Measurements from ENCODE around the gene TNN.

DNA sequence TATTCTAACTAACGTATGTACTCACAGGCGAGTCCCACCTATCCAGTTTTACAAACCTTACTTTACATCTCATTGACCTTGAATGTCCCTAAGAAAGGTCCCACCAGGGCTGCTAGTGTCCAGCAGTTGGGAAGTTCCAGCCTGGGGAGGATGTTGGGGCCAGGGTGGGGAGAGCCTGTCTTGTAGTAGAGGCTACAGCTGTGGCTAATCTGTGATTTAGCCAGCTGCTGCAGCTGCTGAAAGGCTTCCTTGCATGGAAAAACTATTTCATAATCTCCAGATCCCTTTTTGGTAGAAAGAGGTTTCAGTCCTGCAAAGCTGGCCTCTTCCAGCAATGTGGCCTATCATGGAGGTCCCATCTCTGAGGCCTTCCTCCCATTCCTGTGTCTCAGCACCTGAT, 23.1 kb downstream of the TNN start:
- TF ChIP-seq, protein P1, sequence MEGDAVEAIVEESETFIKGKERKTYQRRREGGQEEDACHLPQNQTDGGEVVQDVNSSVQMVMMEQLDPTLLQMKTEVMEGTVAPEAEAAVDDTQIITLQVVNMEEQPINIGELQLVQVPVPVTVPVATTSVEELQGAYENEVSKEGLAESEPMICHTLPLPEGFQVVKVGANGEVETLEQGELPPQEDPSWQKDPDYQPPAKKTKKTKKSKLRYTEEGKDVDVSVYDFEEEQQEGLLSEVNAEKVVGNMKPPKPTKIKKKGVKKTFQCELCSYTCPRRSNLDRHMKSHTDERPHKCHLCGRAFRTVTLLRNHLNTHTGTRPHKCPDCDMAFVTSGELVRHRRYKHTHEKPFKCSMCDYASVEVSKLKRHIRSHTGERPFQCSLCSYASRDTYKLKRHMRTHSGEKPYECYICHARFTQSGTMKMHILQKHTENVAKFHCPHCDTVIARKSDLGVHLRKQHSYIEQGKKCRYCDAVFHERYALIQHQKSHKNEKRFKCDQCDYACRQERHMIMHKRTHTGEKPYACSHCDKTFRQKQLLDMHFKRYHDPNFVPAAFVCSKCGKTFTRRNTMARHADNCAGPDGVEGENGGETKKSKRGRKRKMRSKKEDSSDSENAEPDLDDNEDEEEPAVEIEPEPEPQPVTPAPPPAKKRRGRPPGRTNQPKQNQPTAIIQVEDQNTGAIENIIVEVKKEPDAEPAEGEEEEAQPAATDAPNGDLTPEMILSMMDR (conservative IDR thresholded peaks at IDR 0.05), result no peak
- TF ChIP-seq ZFX (IDR thresholded peaks at IDR 0.05), result no peak
